Liver (tissue), 9 donors: Measurements from ENCODE around the gene ARHGEF10L. TPM values are rescaled to one million over a fixed set of nuclear protein-coding genes. Genes with fewer than 3 reads are reported as not detected.
A peak's percentile ranks its signal among the peaks of the same experiment; 100 is the strongest.

Experiments
- DNase-seq: peaks from one replicate; pipeline ENCODE4 v3.0.0-alpha.2; 2017; ENCODE audit warnings: low spot score
- H3K27ac ChIP-seq, 2 donors: one replicate each; pipeline ENCODE4 v1.7.0; 2013; ENCODE audit warnings: inconsistent platforms in 2 of 2, low read length in 2 of 2, control low read depth in 1 of 2, low read depth in 1 of 2, mild to moderate bottlenecking in 1 of 2
- H3K27me3 ChIP-seq, 4 donors: one replicate each; pipeline versions ENCODE4 v1.6.1 to v1.7.0; 2013; ENCODE audit warnings: low read length in 3 of 4, inconsistent platforms in 1 of 4, mild to moderate bottlenecking in 1 of 4, moderate library complexity in 1 of 4; ENCODE audit not compliant: control insufficient read depth in 4 of 4, insufficient read depth in 4 of 4
- H3K36me3 ChIP-seq, 4 donors: one replicate each; pipeline versions ENCODE4 v1.6.1 to v1.7.0; 2013; ENCODE audit warnings: low read length in 3 of 4, mild to moderate bottlenecking in 3 of 4, low read depth in 1 of 4, moderate library complexity in 1 of 4; ENCODE audit not compliant: control insufficient read depth in 4 of 4, insufficient read depth in 3 of 4
- H3K4me1 ChIP-seq, 4 donors: one replicate each; pipeline versions ENCODE4 v1.6.1 to v1.7.0; 2013; ENCODE audit warnings: low read length in 3 of 4, mild to moderate bottlenecking in 3 of 4, moderate library complexity in 1 of 4; ENCODE audit not compliant: control insufficient read depth in 4 of 4, insufficient read depth in 4 of 4
- H3K4me3 ChIP-seq, 3 donors: one replicate each; pipeline versions ENCODE4 v1.6.1 to v1.7.0; 2013; ENCODE audit warnings: low read length in 3 of 3, control low read depth in 1 of 3, low read depth in 1 of 3, mild to moderate bottlenecking in 1 of 3
- H3K9ac ChIP-seq, 2 donors: one replicate each; pipeline ENCODE4 v1.7.0; 2013; ENCODE audit warnings: low read length in 2 of 2, mild to moderate bottlenecking in 2 of 2, moderate library complexity in 2 of 2, control low read depth in 1 of 2, low read depth in 1 of 2
- H3K9me3 ChIP-seq, 4 donors: one replicate each; pipeline versions ENCODE4 v1.6.1 to v1.7.0; 2013; ENCODE audit warnings: low read length in 3 of 4; ENCODE audit not compliant: control insufficient read depth in 4 of 4
- EGR1 ChIP-seq, 2 donors: IDR thresholded peaks; 2 replicates each; pipeline ENCODE4 v1.6.1; 2016 to 2018; ENCODE audit warnings: antibody characterized with exemption in 2 of 2, low read depth in 2 of 2
- FOXA1 ChIP-seq: IDR thresholded peaks from 2 replicates; pipeline ENCODE4 v1.6.1; 2016; ENCODE audit warnings: antibody characterized with exemption
- FOXA2 ChIP-seq: IDR thresholded peaks from 2 replicates; pipeline ENCODE4 v1.6.1; 2016; ENCODE audit warnings: antibody characterized with exemption
- GABPA ChIP-seq, 2 donors: IDR thresholded peaks in 1 of 2; conservative IDR thresholded peaks in 1 of 2; 2 replicates each; pipeline ENCODE4 v1.6.1; 2016; ENCODE audit warnings: antibody characterized with exemption in 2 of 2, mild to moderate bottlenecking in 1 of 2, moderate library complexity in 1 of 2
- HNF4A ChIP-seq, 2 donors: conservative IDR thresholded peaks; 2 replicates each; pipeline ENCODE4 v1.6.1; 2016; ENCODE audit warnings: antibody characterized with exemption in 2 of 2, mild to moderate bottlenecking in 2 of 2
- HNF4G ChIP-seq: IDR thresholded peaks from 2 replicates; pipeline ENCODE4 v1.6.1; 2016; ENCODE audit warnings: antibody characterized with exemption
- JUND ChIP-seq, 2 donors: IDR thresholded peaks; 2 replicates each; pipeline ENCODE4 v1.6.1; 2016; ENCODE audit warnings: antibody characterized with exemption in 2 of 2
- NR2F2 ChIP-seq: IDR thresholded peaks from 2 replicates; pipeline ENCODE4 v1.6.1; 2016; ENCODE audit warnings: antibody characterized with exemption
- RAD21 ChIP-seq, 2 donors: IDR thresholded peaks; 2 replicates each; pipeline ENCODE4 v1.6.1; 2016; ENCODE audit warnings: antibody characterized with exemption in 2 of 2, mild to moderate bottlenecking in 2 of 2
- RXRA ChIP-seq, 2 donors: IDR thresholded peaks; 2 replicates each; pipeline ENCODE4 v1.6.1; 2017 to 2018; ENCODE audit warnings: antibody characterized with exemption in 2 of 2, mild to moderate bottlenecking in 1 of 2
- SP1 ChIP-seq: IDR thresholded peaks from 2 replicates; pipeline ENCODE4 v1.6.1; 2018; ENCODE audit warnings: antibody characterized with exemption, mild to moderate bottlenecking
- TAF1 ChIP-seq: conservative IDR thresholded peaks from 2 replicates; pipeline ENCODE4 v1.6.1; 2016; ENCODE audit warnings: antibody characterized with exemption, mild to moderate bottlenecking
- WGBS: extraction: QIAGEN DNeasy Blood & Tissue Kit; methylation state at CpG from one replicate; pipeline ENCODE4 v1.1.7; 2013; 5-methylcytosine and 5-hydroxymethylcytosine counted together
- polyA plus RNA-seq, 2 donors: library from polyadenylated mRNA; stranded (reverse) in 1 of 2; unstranded in 1 of 2; fragments of 200-250 nt in 1 of 2; fragments of >200 nt in 1 of 2; fragmentation: Nextera tagmentation in 1 of 2; extraction: Ambion mirVana in 1 of 2; gene quantifications; one replicate each; pipeline versions ENCODE4 v1.2.1 to v1.2.3, GENCODE V29; 2013 to 2015
- total RNA-seq, 2 donors: library from RNA; depleted of rRNA; stranded (reverse); fragments of >200 nt; gene quantifications; one replicate each; pipeline ENCODE4 v1.2.3, GENCODE V29; 2014
- TF ChIP-seq, protein P1 (sequence below): IDR thresholded peaks from 2 replicates; pipeline ENCODE4 v1.6.1; 2016; ENCODE audit warnings: antibody characterized with exemption
- TF ChIP-seq, protein P2 (sequence below): IDR thresholded peaks from 2 replicates; pipeline ENCODE4 v1.6.1; 2016; ENCODE audit warnings: antibody characterized with exemption
- TF ChIP-seq, protein P3 (sequence below): IDR thresholded peaks from 2 replicates; pipeline ENCODE4 v1.6.1; 2016; ENCODE audit warnings: antibody characterized with exemption, mild to moderate bottlenecking
- TF ChIP-seq, protein P4 (sequence below): IDR thresholded peaks from 2 replicates; pipeline ENCODE4 v1.6.1; 2016; ENCODE audit warnings: antibody characterized with exemption
- TF ChIP-seq, protein P5 (sequence below): fragments of 150-350 bp; IDR thresholded peaks from 2 replicates; pipeline ENCODE4 v1.5.1; 2017; ENCODE audit warnings: improper control_type of control experiment, low read depth, low read length; ENCODE audit not compliant: missing input control
- donor health status: healthy.
- donor health status: healthy.
- donor health status: healthy.
- donor health status: healthy.
- donor health status: healthy.

Gene ARHGEF10L
- total and polyA plus RNA-seq, 4 donors, result 26.3 to 169 (median 57.5) TPM

DNA sequence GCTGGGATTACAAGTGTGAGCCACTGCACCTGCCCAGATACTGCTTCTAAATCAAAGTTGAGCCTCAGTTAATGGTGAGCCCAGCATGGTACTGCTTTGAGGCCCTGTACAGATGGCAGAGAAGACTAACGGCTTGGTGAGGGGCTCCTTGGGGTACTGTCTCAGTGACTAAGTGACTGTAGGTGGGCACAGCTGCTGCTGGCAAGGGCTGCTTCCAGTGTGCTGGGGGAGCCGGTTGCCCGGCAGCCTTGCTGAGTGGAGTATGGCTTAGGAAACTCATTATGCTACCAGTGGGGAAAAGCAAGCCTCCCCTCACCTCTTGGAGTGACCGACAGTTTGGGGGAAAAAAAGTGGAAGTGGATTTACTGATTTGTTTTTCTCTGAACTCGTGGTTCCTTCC is 23.6 kb upstream of the ARHGEF10L start:
- WGBS, result 56% methylated on average over 5 of the region's 5 CpGs
- no peaks in the 10 kb centered on the region for H3K9me3 ChIP-seq
- H3K9ac ChIP-seq, result no peak overlapping the region
- no peaks in the 10 kb centered on the region for H3K36me3 ChIP-seq
- no peak for DNase-seq
- peaks cover 10 to 18% (median 15%) of the 10 kb centered on the region in 4 donors for H3K4me1 ChIP-seq
- H3K27ac ChIP-seq, result peak overlapping the region; percentile 70 to 72
- no peaks in the 10 kb centered on the region for H3K27me3 ChIP-seq
- H3K4me3 ChIP-seq, result no peak overlapping the region
- TF ChIP-seq SP1 (no peak), TAF1 (no peak), HNF4A (conservative IDR thresholded peaks at IDR 0.05) (no peak), FOXA2 (no peak), GABPA (IDR thresholded peaks at IDR 0.05 in 1 of 2, conservative IDR thresholded peaks at IDR 0.05 in 1 of 2) (no peak), EGR1 (IDR thresholded peaks at IDR 0.05; ENCODE audit: low read depth in 2 of 2) (no peak), HNF4G (no peak), RXRA (IDR thresholded peaks at IDR 0.05) (no peak), NR2F2 (no peak), FOXA1 (no peak), JUND (IDR thresholded peaks at IDR 0.05) (no peak), RAD21 (IDR thresholded peaks at IDR 0.05) (no peak)
- TF ChIP-seq, protein P1, sequence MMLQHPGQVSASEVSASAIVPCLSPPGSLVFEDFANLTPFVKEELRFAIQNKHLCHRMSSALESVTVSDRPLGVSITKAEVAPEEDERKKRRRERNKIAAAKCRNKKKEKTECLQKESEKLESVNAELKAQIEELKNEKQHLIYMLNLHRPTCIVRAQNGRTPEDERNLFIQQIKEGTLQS, result no peak
- TF ChIP-seq, protein P2, sequence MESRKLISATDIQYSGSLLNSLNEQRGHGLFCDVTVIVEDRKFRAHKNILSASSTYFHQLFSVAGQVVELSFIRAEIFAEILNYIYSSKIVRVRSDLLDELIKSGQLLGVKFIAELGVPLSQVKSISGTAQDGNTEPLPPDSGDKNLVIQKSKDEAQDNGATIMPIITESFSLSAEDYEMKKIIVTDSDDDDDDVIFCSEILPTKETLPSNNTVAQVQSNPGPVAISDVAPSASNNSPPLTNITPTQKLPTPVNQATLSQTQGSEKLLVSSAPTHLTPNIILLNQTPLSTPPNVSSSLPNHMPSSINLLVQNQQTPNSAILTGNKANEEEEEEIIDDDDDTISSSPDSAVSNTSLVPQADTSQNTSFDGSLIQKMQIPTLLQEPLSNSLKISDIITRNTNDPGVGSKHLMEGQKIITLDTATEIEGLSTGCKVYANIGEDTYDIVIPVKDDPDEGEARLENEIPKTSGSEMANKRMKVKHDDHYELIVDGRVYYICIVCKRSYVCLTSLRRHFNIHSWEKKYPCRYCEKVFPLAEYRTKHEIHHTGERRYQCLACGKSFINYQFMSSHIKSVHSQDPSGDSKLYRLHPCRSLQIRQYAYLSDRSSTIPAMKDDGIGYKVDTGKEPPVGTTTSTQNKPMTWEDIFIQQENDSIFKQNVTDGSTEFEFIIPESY, result no peak
- TF ChIP-seq, protein P3, sequence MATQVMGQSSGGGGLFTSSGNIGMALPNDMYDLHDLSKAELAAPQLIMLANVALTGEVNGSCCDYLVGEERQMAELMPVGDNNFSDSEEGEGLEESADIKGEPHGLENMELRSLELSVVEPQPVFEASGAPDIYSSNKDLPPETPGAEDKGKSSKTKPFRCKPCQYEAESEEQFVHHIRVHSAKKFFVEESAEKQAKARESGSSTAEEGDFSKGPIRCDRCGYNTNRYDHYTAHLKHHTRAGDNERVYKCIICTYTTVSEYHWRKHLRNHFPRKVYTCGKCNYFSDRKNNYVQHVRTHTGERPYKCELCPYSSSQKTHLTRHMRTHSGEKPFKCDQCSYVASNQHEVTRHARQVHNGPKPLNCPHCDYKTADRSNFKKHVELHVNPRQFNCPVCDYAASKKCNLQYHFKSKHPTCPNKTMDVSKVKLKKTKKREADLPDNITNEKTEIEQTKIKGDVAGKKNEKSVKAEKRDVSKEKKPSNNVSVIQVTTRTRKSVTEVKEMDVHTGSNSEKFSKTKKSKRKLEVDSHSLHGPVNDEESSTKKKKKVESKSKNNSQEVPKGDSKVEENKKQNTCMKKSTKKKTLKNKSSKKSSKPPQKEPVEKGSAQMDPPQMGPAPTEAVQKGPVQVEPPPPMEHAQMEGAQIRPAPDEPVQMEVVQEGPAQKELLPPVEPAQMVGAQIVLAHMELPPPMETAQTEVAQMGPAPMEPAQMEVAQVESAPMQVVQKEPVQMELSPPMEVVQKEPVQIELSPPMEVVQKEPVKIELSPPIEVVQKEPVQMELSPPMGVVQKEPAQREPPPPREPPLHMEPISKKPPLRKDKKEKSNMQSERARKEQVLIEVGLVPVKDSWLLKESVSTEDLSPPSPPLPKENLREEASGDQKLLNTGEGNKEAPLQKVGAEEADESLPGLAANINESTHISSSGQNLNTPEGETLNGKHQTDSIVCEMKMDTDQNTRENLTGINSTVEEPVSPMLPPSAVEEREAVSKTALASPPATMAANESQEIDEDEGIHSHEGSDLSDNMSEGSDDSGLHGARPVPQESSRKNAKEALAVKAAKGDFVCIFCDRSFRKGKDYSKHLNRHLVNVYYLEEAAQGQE, result no peak
- TF ChIP-seq, protein P4, sequence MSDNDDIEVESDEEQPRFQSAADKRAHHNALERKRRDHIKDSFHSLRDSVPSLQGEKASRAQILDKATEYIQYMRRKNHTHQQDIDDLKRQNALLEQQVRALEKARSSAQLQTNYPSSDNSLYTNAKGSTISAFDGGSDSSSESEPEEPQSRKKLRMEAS, result no peak
- TF ChIP-seq, protein P5, sequence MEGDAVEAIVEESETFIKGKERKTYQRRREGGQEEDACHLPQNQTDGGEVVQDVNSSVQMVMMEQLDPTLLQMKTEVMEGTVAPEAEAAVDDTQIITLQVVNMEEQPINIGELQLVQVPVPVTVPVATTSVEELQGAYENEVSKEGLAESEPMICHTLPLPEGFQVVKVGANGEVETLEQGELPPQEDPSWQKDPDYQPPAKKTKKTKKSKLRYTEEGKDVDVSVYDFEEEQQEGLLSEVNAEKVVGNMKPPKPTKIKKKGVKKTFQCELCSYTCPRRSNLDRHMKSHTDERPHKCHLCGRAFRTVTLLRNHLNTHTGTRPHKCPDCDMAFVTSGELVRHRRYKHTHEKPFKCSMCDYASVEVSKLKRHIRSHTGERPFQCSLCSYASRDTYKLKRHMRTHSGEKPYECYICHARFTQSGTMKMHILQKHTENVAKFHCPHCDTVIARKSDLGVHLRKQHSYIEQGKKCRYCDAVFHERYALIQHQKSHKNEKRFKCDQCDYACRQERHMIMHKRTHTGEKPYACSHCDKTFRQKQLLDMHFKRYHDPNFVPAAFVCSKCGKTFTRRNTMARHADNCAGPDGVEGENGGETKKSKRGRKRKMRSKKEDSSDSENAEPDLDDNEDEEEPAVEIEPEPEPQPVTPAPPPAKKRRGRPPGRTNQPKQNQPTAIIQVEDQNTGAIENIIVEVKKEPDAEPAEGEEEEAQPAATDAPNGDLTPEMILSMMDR, result no peak
